K562 (cell line): ENCODE measurements around the gene FUBP3. TPM values are rescaled to one million over a fixed set of nuclear protein-coding genes. Genes with fewer than 3 reads are reported as not detected.
A peak's percentile ranks its signal among the peaks of the same experiment; 100 is the strongest.

Source experiments
- BCOR ChIP-seq: fragments of 450-650 bp; IDR thresholded peaks from 2 replicates; pipeline ENCODE4 v1.6.1; 2016
- BMI1 ChIP-seq: fragments of 150-350 bp; IDR thresholded peaks from 2 replicates; pipeline ENCODE4 v1.6.1; 2014; ENCODE audit warnings: low read length
- CBFA2T2 ChIP-seq: fragments of 450-650 bp; conservative IDR thresholded peaks from 2 replicates; pipeline ENCODE4 v1.6.1; 2017; ENCODE audit warnings: mild to moderate bottlenecking
- CTCF ChIP-seq, 3 experiments: IDR thresholded peaks in 2 of 3; conservative IDR thresholded peaks in 1 of 3; 2 replicates each; pipeline ENCODE4 v1.5.1; 2011 to 2012; ENCODE audit warnings: low read length in 3 of 3, mild to moderate bottlenecking in 3 of 3, control low read depth in 2 of 3, improper control_type of control experiment in 1 of 3, inconsistent platforms in 1 of 3, low read depth in 1 of 3, mixed read lengths in 1 of 3, moderate library complexity in 1 of 3; ENCODE audit not compliant: insufficient read depth in 2 of 3
- CUX1 ChIP-seq: fragments of 200-800 bp; sonication (Bioruptor generic); IDR thresholded peaks from 2 replicates; pipeline ENCODE4 v1.6.1; 2016; ENCODE audit warnings: missing genetic modification characterization, missing compliant biosample characterization
- KDM1A ChIP-seq, 2 experiments: fragments of 450-650 bp; IDR thresholded peaks; 2 replicates each; pipeline ENCODE4 v1.6.1; 2016; ENCODE audit warnings: mild to moderate bottlenecking in 2 of 2
- KDM2B ChIP-seq: fragments of 250-450 bp; sonication (Bioruptor Pico); IDR thresholded peaks from 2 replicates; pipeline ENCODE4 v1.8.0; 2021; ENCODE audit warnings: mild to moderate bottlenecking, moderate library complexity
- MIER1 ChIP-seq: fragments of 450-650 bp; IDR thresholded peaks from 2 replicates; pipeline ENCODE4 v1.6.1; 2016; ENCODE audit warnings: antibody characterized with exemption, mild to moderate bottlenecking, low read depth
- NFE2L1 ChIP-seq: fragments of 450-650 bp; IDR thresholded peaks from 2 replicates; pipeline ENCODE4 v1.6.1; 2016; ENCODE audit warnings: missing genetic modification characterization, low read depth, mild to moderate bottlenecking, missing compliant biosample characterization, moderate library complexity, borderline replicate concordance
- PHF20 ChIP-seq: fragments of 450-650 bp; IDR thresholded peaks from 2 replicates; pipeline ENCODE4 v1.6.1; 2018; ENCODE audit not compliant: partially characterized antibody
- RBM25 ChIP-seq: fragments of 200-400 bp; formaldehyde crosslinking; IDR thresholded peaks from 2 replicates; pipeline ENCODE4 v1.6.1; 2018; ENCODE audit warnings: low read length, low read depth, moderate library complexity; ENCODE audit not compliant: severe bottlenecking
- TBP ChIP-seq: optimal IDR thresholded peaks from 2 replicates; pipeline ENCODE3; 2011; ENCODE audit warnings: low read depth, low read length, improper control_type of control experiment
- TFAM ChIP-seq: fragments of 250-450 bp; sonication (Bioruptor Pico); conservative IDR thresholded peaks from 2 replicates; pipeline ENCODE4 v1.5.0; 2021; ENCODE audit warnings: mild to moderate bottlenecking, moderate library complexity
- ZFP1 ChIP-seq: fragments of 450-650 bp; formaldehyde crosslinking; IDR thresholded peaks from 2 replicates; pipeline ENCODE4 v1.4.0; 2020; ENCODE audit warnings: mild to moderate bottlenecking, mixed read lengths
- ZHX1 ChIP-seq: fragments of 150-350 bp; conservative IDR thresholded peaks from 2 replicates; pipeline ENCODE4 v1.6.1; 2014; ENCODE audit warnings: low read length
- ZMIZ1 ChIP-seq, 2 experiments: fragments of 150-350 bp in 1 of 2; IDR thresholded peaks; 2 replicates each; pipeline ENCODE4 v1.6.1; 2012 to 2016; ENCODE audit warnings: low read depth in 2 of 2, low read length in 2 of 2, mild to moderate bottlenecking in 1 of 2, moderate library complexity in 1 of 2
- polyA plus RNA-seq, 8 experiments: library from polyadenylated mRNA; depleted of rRNA in 4 of 8; stranded (reverse) in 5 of 8; unstranded in 3 of 8; fragments of >200 nt; fragmentation: Nextera tagmentation in 2 of 8; fragmentation: Illumina TruSeq in 1 of 8; extraction: Ambion mirVana in 2 of 8; extraction: Trizol in 1 of 8; gene quantifications; 2 replicates each; pipeline versions ENCODE4 v1.2.1 to v1.2.3, GENCODE V29; 2011 to 2014; ENCODE audit warnings: inconsistent platforms in 1 of 8, missing spikeins in 1 of 8
- total RNA-seq, 7 experiments: library from RNA; depleted of rRNA in 6 of 7; stranded (reverse); fragments of >200 nt in 6 of 7; fragmentation: Illumina TruSeq in 2 of 7; extraction: Trizol in 2 of 7; gene quantifications; 2 replicates each; pipeline versions ENCODE4 v1.2.1 to v1.2.3, GENCODE V29; 2011 to 2021; ENCODE audit warnings: low replicate concordance in 1 of 7

Gene FUBP3
- total and polyA plus RNA-seq, 9 of the 15 experiments (the other 6 are each of a cell fraction or from before 2014, with no cell fraction given) = 3.0 to 64.0 (median 48.1) TPM

- TF ChIP-seq CUX1 (CRISPR knock-in tag) = no peak
- TF ChIP-seq RBM25 = peak; percentile 74
- no peak for TF ChIP-seq BMI1
- TF ChIP-seq MIER1 = no peak
- TF ChIP-seq ZHX1 = no peak
- no peak for TF ChIP-seq TFAM (CRISPR knock-in tag)
- no peak for TF ChIP-seq NFE2L1
- no peak for TF ChIP-seq CTCF (IDR thresholded peaks at IDR 0.05 in 2 of 3, conservative IDR thresholded peaks at IDR 0.05 in 1 of 3; ENCODE audit: insufficient read depth in 2 of 3, low read depth in 1 of 3, low read length in 3 of 3)
- no peak for TF ChIP-seq PHF20
- TF ChIP-seq TBP = no peak
- TF ChIP-seq KDM1A (IDR thresholded peaks at IDR 0.05) = peak in 1 of 2 experiments; percentile 58; a peak in 1 of 4 replicates
- no peak for TF ChIP-seq KDM2B (CRISPR knock-in tag)
- peak; percentile 81 for TF ChIP-seq BCOR
- TF ChIP-seq CBFA2T2 = no peak
- TF ChIP-seq ZFP1 = no peak
- no peak for TF ChIP-seq ZMIZ1 (IDR thresholded peaks at IDR 0.05; ENCODE audit: low read depth in 2 of 2, low read length in 2 of 2)
Measured at GRCh38 chr9:130541533-130541932, 37.8 kb upstream of the FUBP3 start (continued).
